Measurements from ENCODE around the gene SCUBE2.

- no peak for TF ChIP-seq CTCF (IDR thresholded peaks at IDR 0.05; ENCODE audit: low read depth, low read length)
- TF ChIP-seq MAX (IDR thresholded peaks at IDR 0.05; ENCODE audit: low read depth, low read length), result no peak
- no peak for TF ChIP-seq MYC (IDR thresholded peaks at IDR 0.05; ENCODE audit: low read depth, low read length)
These were observed 102.8 kb downstream of the SCUBE2 start for GRCh38 chr11:8988329-8989234.
